ENCODE measurements around the gene SCN3B.

Gene SCN3B

GRCh38 chr11:123653827-123654565 lies 428 bp downstream of the SCN3B start:
- DNase-seq = peak; percentile 96

- no peak for DNase-seq
These were observed 969 bp downstream of the SCN3B start for GRCh38 chr11:123653483-123653826.

DNA sequence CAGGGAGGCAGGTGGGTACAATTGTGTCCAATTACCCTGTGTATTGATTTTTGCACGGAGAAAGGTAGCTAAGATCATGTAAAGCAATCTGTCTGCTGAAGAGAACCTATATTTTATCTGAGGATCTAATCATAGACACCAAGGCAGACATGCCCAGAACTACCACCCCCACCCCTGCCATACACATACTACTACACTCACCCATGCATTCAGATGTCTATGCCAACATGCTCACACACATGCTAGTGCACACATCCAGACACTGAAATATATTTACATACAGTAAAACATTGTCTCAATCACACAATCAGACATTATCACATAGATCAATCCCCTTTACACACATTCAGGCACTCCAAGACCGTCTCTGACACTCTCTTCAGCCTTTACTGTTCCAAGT lies 1.8 kb downstream of the SCN3B start:
- DNase-seq = peak; percentile 25

GRCh38 chr11:123650901-123651300 lies 3.5 kb downstream of the SCN3B start:
- DNase-seq = no peak

- no peak for DNase-seq
These were observed 9.0 kb downstream of the SCN3B start for GRCh38 chr11:123645286-123645975.

DNA sequence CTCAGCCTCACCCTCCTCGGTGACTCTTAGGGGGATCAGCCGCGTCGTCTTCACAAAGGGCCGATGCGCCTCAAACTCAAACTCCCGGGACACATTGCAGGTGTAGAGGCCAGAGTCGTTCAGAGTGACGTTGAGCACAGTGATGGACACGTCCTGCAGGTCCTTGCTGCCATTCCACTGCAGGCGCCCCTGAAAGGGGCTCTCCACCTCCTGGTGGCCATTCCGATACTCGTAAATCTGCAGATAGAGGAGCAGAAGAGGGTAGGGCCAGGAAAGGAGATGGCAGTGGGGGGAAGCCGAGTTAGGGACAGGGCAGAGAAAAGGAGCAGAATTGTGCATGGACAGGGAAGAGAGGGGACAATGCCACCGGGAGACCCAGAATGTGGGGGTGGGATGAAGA lies 12.0 kb downstream of the SCN3B start:
- DNase-seq = no peak

DNA sequence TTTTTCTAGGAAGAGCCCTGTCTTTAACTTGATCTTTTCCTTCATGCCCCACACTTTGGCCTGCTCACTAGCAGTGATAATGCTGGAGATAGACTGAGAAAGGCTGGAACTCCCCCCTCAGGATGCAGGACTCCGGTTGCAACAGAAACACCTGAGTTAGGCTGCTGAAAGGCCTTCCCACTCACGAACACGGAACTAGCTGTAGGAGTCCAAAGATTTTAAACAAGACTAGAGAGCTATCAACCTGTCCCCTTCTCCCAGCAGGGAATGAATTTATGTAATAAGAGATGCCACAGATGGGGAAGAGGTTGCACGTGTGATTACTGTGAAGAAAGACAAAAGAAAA lies 13.0 kb downstream of the SCN3B start:
- no peak for DNase-seq

GRCh38 chr11:123640677-123641494 lies 13.5 kb downstream of the SCN3B start:
- DNase-seq = peak; percentile 42

DNA sequence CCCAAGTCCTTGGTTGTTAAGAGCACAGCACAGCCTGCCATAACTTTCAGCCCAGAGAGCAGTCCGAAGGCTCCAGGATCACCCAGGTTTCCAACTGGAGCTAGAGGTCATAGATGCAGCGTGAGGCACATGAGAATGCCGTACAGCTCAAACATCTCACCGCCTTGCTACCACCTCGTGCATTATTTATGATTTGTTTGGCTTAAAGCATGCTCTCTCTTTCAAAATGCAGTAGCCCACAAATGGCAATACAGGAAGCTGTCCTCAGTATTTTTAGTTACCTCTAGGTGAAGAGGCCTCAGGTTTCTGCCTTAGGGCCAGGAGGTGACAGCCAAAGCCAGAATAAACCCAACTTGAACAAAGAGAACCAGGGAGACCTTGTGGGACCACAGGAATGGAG lies 14.4 kb downstream of the SCN3B start:
- no peak for DNase-seq

DNA sequence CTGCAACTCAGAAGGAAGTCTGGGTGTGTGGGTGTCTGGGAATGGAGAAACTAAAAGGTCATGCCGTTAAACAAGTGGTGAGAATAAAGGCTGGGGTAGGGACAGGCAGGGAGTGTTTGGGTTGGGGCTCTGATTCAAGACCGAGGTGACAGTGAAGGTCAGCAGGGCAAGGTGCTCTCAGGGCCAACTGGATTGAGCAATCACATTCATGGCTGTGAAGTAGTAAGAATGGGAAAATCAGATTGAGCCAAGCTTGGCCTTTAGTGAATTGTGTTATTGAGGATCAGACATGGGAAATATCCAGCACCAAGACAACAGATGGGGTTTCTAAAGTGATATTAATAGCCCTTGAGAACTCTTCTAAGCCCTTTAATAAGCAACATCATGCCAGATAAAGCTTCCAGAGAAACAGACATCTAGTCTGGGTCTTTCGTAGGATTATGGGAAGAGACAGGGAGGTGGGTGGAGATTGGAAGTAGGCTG lies 24.3 kb downstream of the SCN3B start:
- no peak for DNase-seq

DNA sequence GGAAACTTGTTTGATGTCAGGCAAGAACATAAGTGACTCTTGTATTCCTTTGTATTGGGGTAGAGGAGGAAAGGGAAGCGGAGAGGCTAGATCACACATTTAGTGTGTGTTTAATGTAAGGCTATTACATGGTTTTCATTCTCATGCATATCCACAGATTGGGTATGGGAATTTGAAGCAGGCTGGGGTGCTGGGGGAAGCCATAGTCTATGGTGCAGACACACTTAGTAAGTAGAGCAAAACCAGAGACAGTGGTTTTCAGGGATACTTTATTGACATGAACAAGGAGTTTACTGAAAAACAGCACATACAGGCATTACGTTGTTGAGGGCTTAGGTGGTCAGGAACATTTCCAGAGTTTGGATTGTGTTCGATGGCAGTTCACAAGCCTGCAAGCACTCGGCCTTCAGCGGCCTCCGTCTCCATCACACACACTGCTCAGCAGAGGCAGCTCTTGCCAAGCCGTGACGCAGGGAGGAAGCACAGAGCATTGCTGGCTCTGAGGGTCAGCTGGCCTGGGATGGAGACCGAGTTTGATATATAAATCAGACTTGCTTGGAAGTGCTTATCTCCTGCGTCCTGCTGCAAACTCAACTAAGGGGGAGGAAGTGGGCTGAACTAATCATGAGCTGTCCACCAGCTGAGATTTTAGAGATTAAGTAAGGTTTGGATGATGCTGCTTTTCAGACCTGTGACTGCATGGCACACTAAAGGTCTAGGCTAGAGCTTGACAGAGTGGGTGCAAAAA lies 25.3 kb downstream of the SCN3B start:
- DNase-seq = no peak

DNA sequence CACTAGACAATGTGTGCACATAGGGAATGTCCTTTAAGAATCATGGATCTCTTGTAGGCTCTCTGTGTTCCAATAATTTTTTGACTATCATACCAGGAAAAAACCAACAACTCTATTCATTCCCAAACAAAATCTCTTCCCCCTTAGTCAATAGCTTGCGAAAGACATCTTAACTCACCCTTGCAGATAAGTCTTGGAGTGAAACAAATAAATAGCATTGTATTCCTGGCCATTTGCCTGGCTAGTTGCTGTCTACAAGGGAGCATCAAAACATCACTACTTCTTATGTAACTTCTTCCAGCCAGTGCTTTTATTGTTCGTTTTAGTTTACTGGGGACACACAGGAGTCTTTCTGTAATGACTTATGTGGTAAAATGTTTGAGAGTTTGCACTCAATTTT lies 29.4 kb downstream of the SCN3B start:
- DNase-seq = no peak

- DNase-seq = no peak
These were observed 31.8 kb downstream of the SCN3B start for GRCh38 chr11:123622576-123622975.

DNA sequence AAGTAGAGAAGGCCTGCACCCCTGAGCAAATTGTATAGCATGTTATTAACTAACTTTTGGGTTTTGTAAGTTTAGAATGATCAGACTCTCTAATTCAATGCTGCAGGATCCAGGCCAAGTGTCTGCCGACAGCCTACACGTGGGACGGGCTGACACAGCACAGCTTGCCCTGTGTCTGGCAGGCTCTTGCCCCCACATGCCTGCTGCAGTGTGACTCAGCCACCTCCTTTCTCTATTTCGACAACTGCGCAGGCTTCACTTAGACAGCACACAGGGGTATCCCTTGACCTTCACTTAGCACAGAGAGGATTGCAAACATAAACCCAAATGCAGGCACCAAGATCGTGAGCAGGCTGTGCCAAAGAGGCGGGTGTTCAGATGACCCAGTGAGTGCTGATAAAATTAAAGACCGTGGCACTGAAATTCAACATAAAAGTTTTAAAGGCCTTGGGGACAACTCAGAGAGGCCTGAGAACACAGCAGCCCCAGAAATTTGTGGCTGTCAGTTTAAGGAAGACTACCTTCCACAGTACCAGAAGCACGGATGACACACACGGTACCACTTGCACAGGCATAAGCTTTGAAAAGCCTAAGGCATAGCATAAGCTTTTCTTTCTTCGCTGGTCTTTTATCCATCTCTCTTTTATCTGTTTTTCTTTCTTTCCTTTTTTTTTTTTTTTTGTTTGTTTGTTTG lies 37.8 kb downstream of the SCN3B start:
- no peak for DNase-seq

DNA sequence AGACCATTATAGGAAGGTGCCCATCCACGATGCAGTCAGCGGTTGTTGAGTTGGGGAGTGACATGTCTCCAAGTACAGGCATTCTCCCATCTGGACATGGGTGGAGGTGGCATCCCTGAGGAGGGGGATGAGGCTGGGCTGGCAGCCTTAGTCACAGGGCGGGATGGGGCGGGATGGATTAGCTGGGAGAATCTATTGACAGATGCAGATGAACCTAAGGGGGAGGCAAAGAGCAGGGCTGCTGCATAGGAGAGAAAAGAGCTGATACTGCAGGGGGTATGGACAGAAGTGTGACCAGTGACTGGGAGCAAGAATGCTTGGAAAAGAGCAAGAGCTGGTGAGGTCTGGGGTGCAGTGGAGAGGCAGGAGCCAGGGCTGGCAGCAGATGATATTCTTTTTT lies 42.7 kb downstream of the SCN3B start:
- no peak for DNase-seq

DNA sequence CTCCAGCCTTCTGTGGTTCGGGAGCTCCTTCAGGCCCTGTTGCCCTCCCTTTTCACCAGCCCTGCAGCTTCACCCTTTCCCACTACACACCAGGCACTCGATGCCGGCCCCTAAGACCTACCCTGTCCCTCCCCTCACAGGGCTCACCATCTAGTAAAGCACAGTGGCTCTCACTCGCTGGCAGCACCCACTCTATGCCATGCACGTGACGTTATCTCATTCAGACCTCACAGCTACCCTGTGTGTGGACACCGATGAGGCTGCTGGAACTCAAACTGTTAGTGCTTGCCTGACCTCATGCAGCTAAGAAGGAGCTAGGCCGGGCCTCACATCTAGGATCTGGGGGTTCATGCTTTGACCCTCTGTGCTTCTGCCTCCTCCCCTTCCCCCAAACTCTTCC lies 45.5 kb downstream of the SCN3B start:
- no peak for DNase-seq

DNA sequence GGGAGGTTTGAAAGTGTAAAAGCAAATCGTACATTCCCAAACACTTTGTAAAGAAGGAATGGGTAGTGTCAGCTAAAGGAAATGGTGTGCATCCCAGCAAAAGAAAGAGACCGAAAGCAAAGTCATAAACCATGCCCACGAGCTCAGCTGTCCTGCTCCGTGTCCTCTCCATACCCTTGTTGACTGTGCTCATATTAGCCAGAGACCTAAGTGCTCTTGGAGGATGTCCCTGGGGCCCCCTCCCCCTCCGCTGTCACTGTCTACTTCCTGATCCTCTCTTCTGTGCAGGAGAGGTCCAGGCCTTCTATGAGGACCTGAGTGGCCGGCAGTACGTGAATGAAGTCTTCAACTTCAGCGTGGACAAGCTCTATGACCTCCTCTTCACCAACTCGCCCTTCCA lies 46.1 kb downstream of the SCN3B start:
- no peak for DNase-seq

GRCh38 chr11:123607781-123608180 lies 46.6 kb downstream of the SCN3B start:
- no peak for DNase-seq

GRCh38 chr11:123603666-123604065 lies 50.8 kb downstream of the SCN3B start:
- no peak for DNase-seq

DNA sequence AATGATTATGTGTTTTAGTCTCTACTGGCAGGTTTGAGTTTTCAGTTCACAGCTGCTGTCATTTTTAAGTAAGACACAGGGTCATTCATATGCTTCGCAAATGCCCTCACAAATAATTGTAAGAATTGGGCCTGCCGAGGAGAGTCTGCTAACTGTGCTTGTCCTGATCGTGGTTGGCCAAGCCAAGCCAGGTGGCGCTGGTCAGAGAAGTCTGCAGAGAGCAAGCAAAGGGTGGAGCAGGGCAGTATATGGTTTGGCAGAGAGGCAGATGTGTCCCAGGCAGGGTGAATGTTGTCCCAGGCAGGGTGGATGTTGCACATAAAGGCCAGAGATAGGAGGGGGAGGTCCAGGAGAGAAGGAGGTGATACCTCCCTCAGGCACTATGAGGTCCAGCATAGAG lies 52.7 kb downstream of the SCN3B start:
- DNase-seq = no peak

DNA sequence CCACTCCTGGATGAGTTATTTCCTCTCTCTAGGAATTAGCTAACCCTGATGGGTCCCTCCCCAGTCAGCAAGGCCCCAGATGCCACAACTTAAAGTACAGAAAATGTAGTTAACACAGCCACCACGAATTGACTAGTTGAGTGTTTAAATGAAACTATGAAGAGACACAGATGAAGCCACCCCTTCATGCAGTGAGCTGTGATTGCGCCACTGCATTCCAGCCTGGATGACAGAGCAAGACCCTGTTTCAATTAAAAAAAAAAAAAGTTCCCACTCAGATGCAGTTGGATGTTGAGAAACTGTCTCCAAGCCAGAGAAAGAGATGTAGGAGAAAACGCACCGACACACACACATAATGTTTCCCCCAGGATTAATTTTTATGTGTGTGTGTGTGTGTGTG lies 53.3 kb downstream of the SCN3B start:
- DNase-seq = no peak

DNA sequence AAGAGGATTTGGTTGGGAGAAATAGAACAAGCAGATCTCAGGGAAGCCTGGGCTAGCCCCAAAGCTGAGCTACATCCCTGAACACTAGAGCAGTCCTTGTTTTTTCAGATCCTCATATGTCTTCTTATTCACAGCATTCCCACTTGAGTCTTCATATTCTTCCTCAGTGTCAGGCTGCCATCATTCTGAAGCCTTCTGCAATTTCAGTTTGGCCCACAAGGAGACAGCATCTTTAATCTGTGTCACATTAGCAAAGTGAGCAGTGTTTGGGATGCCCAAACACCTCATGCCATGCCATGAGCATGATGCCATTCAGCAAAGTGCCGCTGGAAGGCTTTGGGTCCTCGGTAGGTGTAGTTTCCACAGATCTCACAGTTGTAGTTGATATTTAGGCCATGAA lies 56.6 kb downstream of the SCN3B start:
- no peak for DNase-seq

GRCh38 chr11:123594921-123595320 lies 59.5 kb downstream of the SCN3B start:
- no peak for DNase-seq

All from NCI-H526 treated with DMSO at 0.1 percent for 48 hours (cell line).